ENCODE data around the gene ERC1.
A peak's percentile ranks its signal among the peaks of the same experiment; 100 is the strongest.

The ERC1 gene

GRCh38 chr12:1481906-1482305 is 490.9 kb downstream of the ERC1 start:
- no peak for DNase-seq (ENCODE audit: low spot score)
- Histone ChIP-seq H3K36me3 (ENCODE audit: low read depth) (no peaks in the 10 kb centered on the region), H3K4me1 (ENCODE audit: insufficient read depth, poor library complexity, severe bottlenecking) (peaks cover 5% of the 10 kb centered on the region), H3K27me3 (ENCODE audit: insufficient read depth, poor library complexity, severe bottlenecking) (no peaks in the 10 kb centered on the region), H3K9me3 (ENCODE audit: severe bottlenecking) (no peaks in the 10 kb centered on the region), H3K4me3 (ENCODE audit: severe bottlenecking) (no peak overlapping the region), H3K27ac (ENCODE audit: poor library complexity, severe bottlenecking) (no peak overlapping the region)
- no peak for TF ChIP-seq CTCF (IDR thresholded peaks at IDR 0.05; ENCODE audit: poor library complexity, severe bottlenecking)
- ATAC-seq (ENCODE audit: low read depth) = no peak

GRCh38 chr12:1488908-1489381 is 497.9 kb downstream of the ERC1 start:
- peak; percentile 36; the same call in 2 of the 3 replicates for ATAC-seq (ENCODE audit: low read depth)

GRCh38 chr12:1491983-1492697 is 501.1 kb downstream of the ERC1 start:
- no peak overlapping the region for H3K4me3 ChIP-seq (ENCODE audit: severe bottlenecking)
- H3K36me3 ChIP-seq (ENCODE audit: low read depth) = peaks cover 17% of the 10 kb centered on the region
- no peak for TF ChIP-seq CTCF (IDR thresholded peaks at IDR 0.05; ENCODE audit: poor library complexity, severe bottlenecking)
- no peak overlapping the region for H3K27ac ChIP-seq (ENCODE audit: poor library complexity, severe bottlenecking)
- no peak for ATAC-seq (ENCODE audit: low read depth)
- H3K9me3 ChIP-seq (ENCODE audit: severe bottlenecking) = no peaks in the 10 kb centered on the region
- DNase-seq (ENCODE audit: low spot score) = no peak
- no peaks in the 10 kb centered on the region for H3K27me3 ChIP-seq (ENCODE audit: insufficient read depth, poor library complexity, severe bottlenecking)
- H3K4me1 ChIP-seq (ENCODE audit: insufficient read depth, poor library complexity, severe bottlenecking) = peaks cover 6% of the 10 kb centered on the region

More at GRCh38 chr12:1488908-1489381, 497.9 kb downstream of the ERC1 start:
- DNase-seq (ENCODE audit: low spot score) = no peak
- TF ChIP-seq CTCF (IDR thresholded peaks at IDR 0.05; ENCODE audit: poor library complexity, severe bottlenecking) = no peak
- Histone ChIP-seq H3K9me3 (ENCODE audit: severe bottlenecking) (no peaks in the 10 kb centered on the region), H3K27ac (ENCODE audit: poor library complexity, severe bottlenecking) (peak overlapping the region; percentile 11), H3K4me1 (ENCODE audit: insufficient read depth, poor library complexity, severe bottlenecking) (peaks cover 6% of the 10 kb centered on the region), H3K27me3 (ENCODE audit: insufficient read depth, poor library complexity, severe bottlenecking) (no peaks in the 10 kb centered on the region), H3K4me3 (ENCODE audit: severe bottlenecking) (no peak overlapping the region), H3K36me3 (ENCODE audit: low read depth) (peaks cover 17% of the 10 kb centered on the region)

- H3K4me1 ChIP-seq (ENCODE audit: insufficient read depth, poor library complexity, severe bottlenecking) = peaks cover 1% of the 10 kb centered on the region
- TF ChIP-seq CTCF (IDR thresholded peaks at IDR 0.05; ENCODE audit: poor library complexity, severe bottlenecking) = no peak
- DNase-seq (ENCODE audit: low spot score) = no peak
Measured at GRCh38 chr12:1493781-1494565, 502.9 kb downstream of the ERC1 start.

More at GRCh38 chr12:1493781-1494565, 502.9 kb downstream of the ERC1 start:
- Histone ChIP-seq H3K27me3 (ENCODE audit: insufficient read depth, poor library complexity, severe bottlenecking) (no peaks in the 10 kb centered on the region), H3K4me3 (ENCODE audit: severe bottlenecking) (no peak overlapping the region), H3K9me3 (ENCODE audit: severe bottlenecking) (no peaks in the 10 kb centered on the region), H3K36me3 (ENCODE audit: low read depth) (peaks cover 13% of the 10 kb centered on the region), H3K27ac (ENCODE audit: poor library complexity, severe bottlenecking) (no peak overlapping the region)
- no peak for ATAC-seq (ENCODE audit: low read depth)

Data from RWPE2 (cell line).